ENCODE data around the gene TYMP. TPM values are rescaled to one million over a fixed set of nuclear protein-coding genes. Genes with fewer than 3 reads are reported as not detected.

Gene TYMP
- total and polyA plus RNA-seq, 2 donors (not counting 1 experiment from before 2014, with no cell fraction given) = 3.7 to 40.1 TPM

- Histone ChIP-seq H2AFZ (ENCODE audit: low read length) (no peak overlapping the region), H3K4me1 (ENCODE audit: control insufficient read depth, extremely low read depth, insufficient read depth, low read length) (peaks cover 8% of the 10 kb centered on the region), H3K9me3 (ENCODE audit: control insufficient read depth, insufficient read depth, low read depth, low read length) (no peaks in the 10 kb centered on the region), H3K9ac (ENCODE audit: insufficient read depth, low read length) (no peak overlapping the region), H3K79me2 (ENCODE audit: control insufficient read depth, insufficient read depth, low read length) (peaks cover 2% of the 10 kb centered on the region), H3K4me2 (ENCODE audit: extremely low read depth, insufficient read depth, low read length) (no peak overlapping the region), H3K27me3 (ENCODE audit: control insufficient read depth, insufficient read depth, low read length) (no peaks in the 10 kb centered on the region), H4K20me1 (ENCODE audit: control insufficient read depth, extremely low read depth, insufficient read depth, low read length) (no peaks in the 10 kb centered on the region), H3K4me3 (replicated peaks in 1 of 4; ENCODE audit: control extremely low read depth in 1 of 4, insufficient read depth in 1 of 4, low read depth in 3 of 4, low read length in 4 of 4) (no peak overlapping the region), H3K36me3 (ENCODE audit: control insufficient read depth, insufficient read depth, low read length) (no peaks in the 10 kb centered on the region), H3K27ac (ENCODE audit: insufficient read depth, low read length) (no peak overlapping the region)
- no peak for TF ChIP-seq CTCF (conservative IDR thresholded peaks at IDR 0.05 in 1 of 2, IDR thresholded peaks at IDR 0.05 in 1 of 2; ENCODE audit: low read depth in 1 of 2, low read length in 2 of 2)
- TF ChIP-seq EZH2 (IDR thresholded peaks at IDR 0.05; ENCODE audit: low read length, missing control alignments) = no peak
- no peak for DNase-seq (ENCODE audit: low read depth in 2 of 2)
Observed at GRCh38 chr22:50577697-50577986, 47.8 kb upstream of the TYMP start.

- H4K20me1 ChIP-seq (ENCODE audit: control insufficient read depth, extremely low read depth, insufficient read depth, low read length) = no peaks in the 10 kb centered on the region
- no peak for DNase-seq (ENCODE audit: low read depth in 2 of 2)
Observed at GRCh38 chr22:50576806-50577696, 47.2 kb upstream of the TYMP start.

GRCh38 chr22:50576070-50576469 is 46.3 kb upstream of the TYMP start:
- no peaks in the 10 kb centered on the region for H3K27me3 ChIP-seq (ENCODE audit: control insufficient read depth, insufficient read depth, low read length)
- no peak overlapping the region for H3K27ac ChIP-seq (ENCODE audit: insufficient read depth, low read length)
- H3K79me2 ChIP-seq (ENCODE audit: control insufficient read depth, insufficient read depth, low read length) = no peaks in the 10 kb centered on the region
- H4K20me1 ChIP-seq (ENCODE audit: control insufficient read depth, extremely low read depth, insufficient read depth, low read length) = no peaks in the 10 kb centered on the region
- TF ChIP-seq CTCF (conservative IDR thresholded peaks at IDR 0.05 in 1 of 2, IDR thresholded peaks at IDR 0.05 in 1 of 2; ENCODE audit: low read depth in 1 of 2, low read length in 2 of 2) = peak; percentile 5 to 50
- no peak for TF ChIP-seq EZH2 (IDR thresholded peaks at IDR 0.05; ENCODE audit: low read length, missing control alignments)
- no peak overlapping the region for H3K4me3 ChIP-seq (replicated peaks in 1 of 4; ENCODE audit: control extremely low read depth in 1 of 4, insufficient read depth in 1 of 4, low read depth in 3 of 4, low read length in 4 of 4)
- DNase-seq (ENCODE audit: low read depth in 2 of 2) = peak; percentile 24 to 56
- no peaks in the 10 kb centered on the region for H3K36me3 ChIP-seq (ENCODE audit: control insufficient read depth, insufficient read depth, low read length)
- no peak overlapping the region for H3K9ac ChIP-seq (ENCODE audit: insufficient read depth, low read length)
- H3K9me3 ChIP-seq (ENCODE audit: control insufficient read depth, insufficient read depth, low read depth, low read length) = no peaks in the 10 kb centered on the region
- H2AFZ ChIP-seq (ENCODE audit: low read length) = no peak overlapping the region
- H3K4me1 ChIP-seq (ENCODE audit: control insufficient read depth, extremely low read depth, insufficient read depth, low read length) = peaks cover 8% of the 10 kb centered on the region
- H3K4me2 ChIP-seq (ENCODE audit: extremely low read depth, insufficient read depth, low read length) = no peak overlapping the region

More at GRCh38 chr22:50576806-50577696, 47.2 kb upstream of the TYMP start:
- Histone ChIP-seq H2AFZ (ENCODE audit: low read length) (no peak overlapping the region), H3K4me3 (replicated peaks in 1 of 4; ENCODE audit: control extremely low read depth in 1 of 4, insufficient read depth in 1 of 4, low read depth in 3 of 4, low read length in 4 of 4) (no peak overlapping the region), H3K79me2 (ENCODE audit: control insufficient read depth, insufficient read depth, low read length) (peaks cover 1% of the 10 kb centered on the region), H3K36me3 (ENCODE audit: control insufficient read depth, insufficient read depth, low read length) (no peaks in the 10 kb centered on the region), H3K9ac (ENCODE audit: insufficient read depth, low read length) (no peak overlapping the region), H3K4me2 (ENCODE audit: extremely low read depth, insufficient read depth, low read length) (no peak overlapping the region), H3K9me3 (ENCODE audit: control insufficient read depth, insufficient read depth, low read depth, low read length) (no peaks in the 10 kb centered on the region), H3K27ac (ENCODE audit: insufficient read depth, low read length) (no peak overlapping the region), H3K27me3 (ENCODE audit: control insufficient read depth, insufficient read depth, low read length) (no peaks in the 10 kb centered on the region), H3K4me1 (ENCODE audit: control insufficient read depth, extremely low read depth, insufficient read depth, low read length) (peaks cover 8% of the 10 kb centered on the region)
- TF ChIP-seq EZH2 (IDR thresholded peaks at IDR 0.05; ENCODE audit: low read length, missing control alignments) (no peak), CTCF (conservative IDR thresholded peaks at IDR 0.05 in 1 of 2, IDR thresholded peaks at IDR 0.05 in 1 of 2; ENCODE audit: low read depth in 1 of 2, low read length in 2 of 2) (no peak)

Data from fibroblast of lung (primary cell).